Measurements from ENCODE around the gene PTDSS2.

Gene PTDSS2

GRCh38 chr11:477052-477715 lies 27.1 kb downstream of the PTDSS2 start:
- Histone ChIP-seq H3K4me2 (ENCODE audit: low read depth, low read length) (no peak overlapping the region), H3K9ac (ENCODE audit: low read length) (no peak overlapping the region)

GRCh38 chr11:479311-479710 lies 29.2 kb downstream of the PTDSS2 start:
- H3K4me3 ChIP-seq (ENCODE audit: low read length), result no peak overlapping the region
- H3K9me3 ChIP-seq (replicated peaks; ENCODE audit: insufficient read depth, low read length), result no peaks in the 10 kb centered on the region
- H4K20me1 ChIP-seq (ENCODE audit: insufficient read depth, low read length), result no peaks in the 10 kb centered on the region
- no peak overlapping the region for H3K27ac ChIP-seq (ENCODE audit: low read length)
- H3F3A ChIP-seq (ENCODE audit: insufficient read depth, low read length), result no peaks in the 10 kb centered on the region
- TF ChIP-seq EZH2phosphoT487 (IDR thresholded peaks at IDR 0.05; ENCODE audit: low read length) (no peak), CTCF (IDR thresholded peaks at IDR 0.05; ENCODE audit: low read length) (no peak), EZH2 (optimal IDR thresholded peaks at IDR 0.05; ENCODE audit: low read depth, low read length) (no peak)
- H3K79me2 ChIP-seq (ENCODE audit: low read length), result no peaks in the 10 kb centered on the region
- DNase-seq, result no peak
- no peak overlapping the region for H2AFZ ChIP-seq (ENCODE audit: low read length)
- no peaks in the 10 kb centered on the region for H3K36me3 ChIP-seq (replicated peaks; ENCODE audit: insufficient read depth, low read length)
- no peaks in the 10 kb centered on the region for H3K9me2 ChIP-seq (replicated peaks; ENCODE audit: insufficient read depth, low read length)
- H3K4me2 ChIP-seq (ENCODE audit: low read depth, low read length), result no peak overlapping the region
- no peaks in the 10 kb centered on the region for H3K4me1 ChIP-seq (ENCODE audit: low read length)
- no peaks in the 10 kb centered on the region for H3K27me3 ChIP-seq (replicated peaks; ENCODE audit: insufficient read depth, low read length)
- no peak overlapping the region for H3K9ac ChIP-seq (ENCODE audit: low read length)

More at GRCh38 chr11:477052-477715, 27.1 kb downstream of the PTDSS2 start:
- no peak overlapping the region for H3K4me3 ChIP-seq (ENCODE audit: low read length)
- no peak for DNase-seq
- no peaks in the 10 kb centered on the region for H3K4me1 ChIP-seq (ENCODE audit: low read length)
- no peak overlapping the region for H2AFZ ChIP-seq (ENCODE audit: low read length)
- H3K27ac ChIP-seq (ENCODE audit: low read length), result no peak overlapping the region
- H3K9me3 ChIP-seq (replicated peaks; ENCODE audit: insufficient read depth, low read length), result no peaks in the 10 kb centered on the region
- no peaks in the 10 kb centered on the region for H4K20me1 ChIP-seq (ENCODE audit: insufficient read depth, low read length)
- TF ChIP-seq EZH2 (optimal IDR thresholded peaks at IDR 0.05; ENCODE audit: low read depth, low read length) (no peak), CTCF (IDR thresholded peaks at IDR 0.05; ENCODE audit: low read length) (no peak), EZH2phosphoT487 (IDR thresholded peaks at IDR 0.05; ENCODE audit: low read length) (no peak)
- no peaks in the 10 kb centered on the region for H3K36me3 ChIP-seq (replicated peaks; ENCODE audit: insufficient read depth, low read length)
- H3K27me3 ChIP-seq (replicated peaks; ENCODE audit: insufficient read depth, low read length), result no peaks in the 10 kb centered on the region
- H3F3A ChIP-seq (ENCODE audit: insufficient read depth, low read length), result no peaks in the 10 kb centered on the region
- no peaks in the 10 kb centered on the region for H3K9me2 ChIP-seq (replicated peaks; ENCODE audit: insufficient read depth, low read length)
- H3K79me2 ChIP-seq (ENCODE audit: low read length), result no peaks in the 10 kb centered on the region

GRCh38 chr11:484616-485015 lies 34.5 kb downstream of the PTDSS2 start:
- Histone ChIP-seq H3K9ac (ENCODE audit: low read length) (no peak overlapping the region), H3K36me3 (replicated peaks; ENCODE audit: insufficient read depth, low read length) (no peaks in the 10 kb centered on the region), H3K4me3 (ENCODE audit: low read length) (no peak overlapping the region), H3K4me1 (ENCODE audit: low read length) (no peaks in the 10 kb centered on the region), H3K9me2 (replicated peaks; ENCODE audit: insufficient read depth, low read length) (no peaks in the 10 kb centered on the region), H3K79me2 (ENCODE audit: low read length) (no peaks in the 10 kb centered on the region), H3F3A (ENCODE audit: insufficient read depth, low read length) (no peaks in the 10 kb centered on the region), H2AFZ (ENCODE audit: low read length) (no peak overlapping the region), H4K20me1 (ENCODE audit: insufficient read depth, low read length) (no peaks in the 10 kb centered on the region), H3K4me2 (ENCODE audit: low read depth, low read length) (no peak overlapping the region), H3K27me3 (replicated peaks; ENCODE audit: insufficient read depth, low read length) (no peaks in the 10 kb centered on the region), H3K9me3 (replicated peaks; ENCODE audit: insufficient read depth, low read length) (no peaks in the 10 kb centered on the region), H3K27ac (ENCODE audit: low read length) (no peak overlapping the region)
- no peak for DNase-seq
- TF ChIP-seq EZH2phosphoT487 (IDR thresholded peaks at IDR 0.05; ENCODE audit: low read length) (no peak), EZH2 (optimal IDR thresholded peaks at IDR 0.05; ENCODE audit: low read depth, low read length) (no peak), CTCF (IDR thresholded peaks at IDR 0.05; ENCODE audit: low read length) (no peak)
